Activated T-helper 1 cell treated with anti-CD3 and anti-CD28 coated beads, Interleukin-12 subunit alpha, Interleukin-12 subunit beta, Interleukin-2, Interleukin-4 antibody, amounts not matched to agents 30 ng/mL and 10 ng/mL and 1 ng/mL, durations not matched to agents 14 hours and 24 hours and 36 hours (primary cell): ENCODE results near the gene NAT10. TPM values are rescaled to one million over a fixed set of nuclear protein-coding genes. Genes with fewer than 3 reads are reported as not detected.

Experiments used
- DNase-seq: peaks from one replicate; pipeline ENCODE4 v3.0.0; 2021; ENCODE audit warnings: low spot score
- H3K27ac Mint-ChIP-seq: one replicate; pipeline ENCODE4 v1.8.0; 2021; ENCODE audit warnings: mild to moderate bottlenecking, mixed read lengths
- H3K27me3 Mint-ChIP-seq: one replicate; pipeline ENCODE4 v1.8.0; 2022; ENCODE audit warnings: mild to moderate bottlenecking, moderate library complexity, mixed read lengths; ENCODE audit not compliant: insufficient read depth
- H3K36me3 Mint-ChIP-seq: one replicate; pipeline ENCODE4 v1.8.0; 2021; ENCODE audit warnings: low read depth, mixed read lengths
- H3K4me1 Mint-ChIP-seq: one replicate; pipeline ENCODE4 v1.8.0; 2021; ENCODE audit warnings: low read depth, mixed read lengths
- H3K4me3 Mint-ChIP-seq: one replicate; pipeline ENCODE4 v1.8.0; 2021; ENCODE audit warnings: mild to moderate bottlenecking, moderate library complexity, mixed read lengths
- H3K9me3 Mint-ChIP-seq: one replicate; pipeline ENCODE4 v1.8.0; 2021; ENCODE audit warnings: mixed read lengths
- intact Hi-C: fragments of 100-400 bp; cut with micrococcal nuclease; formaldehyde crosslinking; loops from one replicate; pipeline ENCODE4 v1.15.1; 2024
- total RNA-seq: library from RNA; stranded (reverse); gene quantifications from 2 replicates; pipeline ENCODE4 v1.2.3, GENCODE V29; 2022

NAT10 gene
- total RNA-seq, 1 donor from 2014 or later, result 158 TPM

DNA sequence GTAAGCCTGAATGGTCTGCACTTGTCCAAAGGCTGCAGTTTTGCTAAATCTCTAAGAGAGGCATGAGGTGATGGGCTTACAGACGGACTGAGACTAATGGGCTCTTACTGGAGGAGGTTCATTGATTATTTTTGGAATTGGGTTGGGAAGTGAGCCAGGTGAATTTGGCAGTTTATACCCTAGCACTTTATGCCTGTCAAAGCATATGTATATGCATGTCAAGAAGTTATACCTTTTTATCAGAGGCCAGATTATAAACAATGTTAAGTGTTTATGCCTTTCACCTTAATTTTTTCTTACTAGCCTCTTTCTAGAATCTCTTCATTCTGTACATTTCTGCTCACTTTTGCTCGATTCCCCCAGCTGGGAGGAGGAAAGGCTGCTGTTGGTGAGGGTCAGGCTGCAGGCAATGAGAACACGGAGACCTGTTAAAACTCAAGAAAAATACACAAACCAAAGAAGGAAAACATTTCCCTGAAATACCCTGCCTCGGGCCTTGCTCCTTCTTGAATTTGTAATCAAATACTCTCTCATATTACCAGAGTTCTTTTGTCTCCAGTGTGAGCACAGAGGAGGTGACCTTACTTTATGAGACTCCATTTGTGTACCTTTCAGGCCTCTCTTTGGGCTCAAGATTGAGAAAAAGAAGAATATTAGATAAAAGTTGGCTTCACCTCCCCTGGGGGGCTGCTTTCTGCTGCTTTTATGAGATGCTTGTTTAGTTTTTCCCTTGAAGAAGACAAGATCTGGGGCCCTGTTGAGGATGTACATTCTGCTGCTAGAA is 19.6 kb downstream of the NAT10 start:
- DNase-seq, result no peak
- Mint-ChIP-seq H3K27ac (no peak overlapping the region), H3K27me3 (no peaks in the 10 kb centered on the region), H3K9me3 (no peaks in the 10 kb centered on the region), H3K4me1 (peaks cover 5% of the 10 kb centered on the region), H3K4me3 (no peak overlapping the region), H3K36me3 (peaks cover 54% of the 10 kb centered on the region)
- intact Hi-C loops, result no loop called here

- H3K9me3 Mint-ChIP-seq, result no peaks in the 10 kb centered on the region
- H3K4me3 Mint-ChIP-seq, result no peak overlapping the region
- H3K4me1 Mint-ChIP-seq, result no peaks in the 10 kb centered on the region
- H3K36me3 Mint-ChIP-seq, result peaks cover 47% of the 10 kb centered on the region
- DNase-seq, result no peak
- intact Hi-C loops, result no loop called here
- H3K27me3 Mint-ChIP-seq, result no peaks in the 10 kb centered on the region
- no peak overlapping the region for H3K27ac Mint-ChIP-seq
Measured at GRCh38 chr11:34126959-34127848, 21.8 kb downstream of the NAT10 start.

- DNase-seq, result no peak
- no peak overlapping the region for H3K4me3 Mint-ChIP-seq
- intact Hi-C loops, result no loop called here
- H3K9me3 Mint-ChIP-seq, result no peaks in the 10 kb centered on the region
- H3K36me3 Mint-ChIP-seq, result peaks cover 47% of the 10 kb centered on the region
- H3K27ac Mint-ChIP-seq, result no peak overlapping the region
- H3K27me3 Mint-ChIP-seq, result no peaks in the 10 kb centered on the region
- H3K4me1 Mint-ChIP-seq, result no peaks in the 10 kb centered on the region
Measured at GRCh38 chr11:34128824-34129223, 23.4 kb downstream of the NAT10 start.

DNA sequence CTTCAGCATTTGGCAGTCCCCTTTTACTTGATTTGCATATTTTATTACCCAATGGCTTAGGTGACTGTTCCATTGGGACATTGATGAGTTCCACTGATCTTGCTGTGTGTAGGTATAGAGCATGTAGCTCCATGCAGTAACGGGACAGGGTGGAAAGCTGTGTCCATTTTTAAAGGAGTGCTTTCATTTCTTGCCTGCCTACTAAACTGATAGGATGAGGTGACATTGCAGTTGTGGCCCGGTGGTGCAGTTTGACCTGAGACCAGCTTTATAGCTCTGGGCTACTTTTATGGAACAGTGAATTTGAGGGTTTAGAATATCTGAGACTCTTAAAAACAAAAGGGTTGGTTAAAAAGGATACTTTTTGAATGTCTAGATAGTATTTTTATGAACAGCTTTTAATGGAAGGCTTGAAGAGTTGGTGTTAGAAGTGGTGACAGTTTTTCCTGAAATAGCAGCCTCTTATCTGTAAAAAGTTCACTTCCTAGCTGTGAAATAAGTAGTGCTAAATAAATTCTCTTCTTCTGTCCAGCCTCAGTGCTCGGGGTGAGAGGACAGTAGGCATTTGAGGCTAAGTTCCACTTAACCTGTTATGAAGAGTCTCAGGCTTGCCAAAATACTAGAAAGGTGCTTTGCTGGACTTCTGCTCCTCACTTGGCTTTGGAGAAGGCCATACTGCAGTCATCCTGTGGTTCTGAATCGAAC is 27.0 kb downstream of the NAT10 start:
- intact Hi-C loops, result no loop called here
- no peaks in the 10 kb centered on the region for H3K27me3 Mint-ChIP-seq
- H3K36me3 Mint-ChIP-seq, result peaks cover 53% of the 10 kb centered on the region
- H3K4me3 Mint-ChIP-seq, result no peak overlapping the region
- DNase-seq, result no peak
- no peaks in the 10 kb centered on the region for H3K9me3 Mint-ChIP-seq
- peaks cover 6% of the 10 kb centered on the region for H3K4me1 Mint-ChIP-seq
- no peak overlapping the region for H3K27ac Mint-ChIP-seq

GRCh38 chr11:34134765-34135164 is 29.3 kb downstream of the NAT10 start:
- H3K4me1 Mint-ChIP-seq, result peaks cover 6% of the 10 kb centered on the region
- H3K27ac Mint-ChIP-seq, result no peak overlapping the region
- intact Hi-C loops, result no loop called here
- no peak for DNase-seq
- H3K36me3 Mint-ChIP-seq, result peaks cover 58% of the 10 kb centered on the region
- H3K4me3 Mint-ChIP-seq, result no peak overlapping the region
- no peaks in the 10 kb centered on the region for H3K27me3 Mint-ChIP-seq
- H3K9me3 Mint-ChIP-seq, result no peaks in the 10 kb centered on the region

- intact Hi-C loops, result no loop called here
- H3K36me3 Mint-ChIP-seq, result peaks cover 59% of the 10 kb centered on the region
- H3K9me3 Mint-ChIP-seq, result no peaks in the 10 kb centered on the region
- no peaks in the 10 kb centered on the region for H3K27me3 Mint-ChIP-seq
- no peak overlapping the region for H3K27ac Mint-ChIP-seq
- DNase-seq, result no peak
- no peak overlapping the region for H3K4me3 Mint-ChIP-seq
- H3K4me1 Mint-ChIP-seq, result peaks cover 6% of the 10 kb centered on the region
Measured at GRCh38 chr11:34135439-34135838, 30.0 kb downstream of the NAT10 start.

DNA sequence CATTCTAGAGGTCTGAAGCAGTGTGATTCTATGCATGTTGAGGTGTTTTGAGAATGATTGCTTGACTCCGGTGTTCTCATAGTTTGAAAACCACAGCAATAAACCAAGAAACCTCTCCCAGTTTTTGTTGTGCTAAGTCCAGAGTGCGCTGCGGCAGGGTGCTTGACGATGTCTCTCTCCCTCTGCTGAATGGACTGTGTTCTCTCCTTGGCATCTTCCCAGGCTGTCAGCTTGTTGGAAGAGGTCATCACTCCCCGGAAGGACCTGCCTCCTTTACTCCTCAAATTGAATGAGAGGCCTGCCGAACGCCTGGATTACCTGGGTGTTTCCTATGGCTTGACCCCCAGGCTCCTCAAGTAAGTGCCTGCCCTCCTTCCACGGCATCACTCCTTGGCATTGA is 31.0 kb downstream of the NAT10 start:
- intact Hi-C loops, result no loop called here
- H3K4me3 Mint-ChIP-seq, result no peak overlapping the region
- H3K9me3 Mint-ChIP-seq, result no peaks in the 10 kb centered on the region
- no peak for DNase-seq
- H3K4me1 Mint-ChIP-seq, result peaks cover 6% of the 10 kb centered on the region
- no peaks in the 10 kb centered on the region for H3K27me3 Mint-ChIP-seq
- H3K27ac Mint-ChIP-seq, result no peak overlapping the region
- H3K36me3 Mint-ChIP-seq, result peaks cover 61% of the 10 kb centered on the region

GRCh38 chr11:34139346-34139745 is 33.9 kb downstream of the NAT10 start:
- Mint-ChIP-seq H3K36me3 (peaks cover 60% of the 10 kb centered on the region), H3K27me3 (no peaks in the 10 kb centered on the region), H3K4me1 (peaks cover 6% of the 10 kb centered on the region), H3K4me3 (no peak overlapping the region), H3K9me3 (no peaks in the 10 kb centered on the region), H3K27ac (no peak overlapping the region)
- no peak for DNase-seq
- intact Hi-C loops, result no loop called here

GRCh38 chr11:34140149-34140548 is 34.7 kb downstream of the NAT10 start:
- Mint-ChIP-seq H3K36me3 (peaks cover 58% of the 10 kb centered on the region), H3K4me3 (no peak overlapping the region), H3K4me1 (peaks cover 6% of the 10 kb centered on the region), H3K9me3 (no peaks in the 10 kb centered on the region), H3K27ac (no peak overlapping the region), H3K27me3 (no peaks in the 10 kb centered on the region)
- DNase-seq, result no peak
- intact Hi-C loops, result no loop called here

DNA sequence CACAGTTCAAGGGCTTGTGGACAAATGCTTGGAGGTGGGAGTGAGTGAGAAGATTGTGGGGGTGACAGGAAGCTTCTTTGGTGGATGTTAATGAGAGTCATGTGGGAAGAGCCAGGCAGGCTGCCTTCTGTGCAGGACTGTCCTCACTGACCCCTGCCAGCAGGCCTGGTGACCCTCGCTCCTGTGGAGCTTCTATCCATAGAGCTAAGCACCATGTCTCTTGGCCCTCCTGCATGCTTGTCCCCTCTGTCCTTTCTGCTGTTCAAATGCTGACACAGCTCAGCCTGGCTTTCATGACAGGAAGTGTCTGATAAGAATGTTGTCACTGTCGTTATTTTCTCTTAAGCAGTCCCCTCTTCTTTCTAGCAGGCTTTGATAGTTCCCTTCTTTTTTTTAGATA is 37.6 kb downstream of the NAT10 start:
- Mint-ChIP-seq H3K4me1 (no peaks in the 10 kb centered on the region), H3K9me3 (no peaks in the 10 kb centered on the region), H3K36me3 (peaks cover 52% of the 10 kb centered on the region), H3K27ac (no peak overlapping the region), H3K27me3 (no peaks in the 10 kb centered on the region), H3K4me3 (no peak overlapping the region)
- no peak for DNase-seq
- intact Hi-C loops, result no loop called here

GRCh38 chr11:34145073-34145472 is 39.6 kb downstream of the NAT10 start:
- H3K27ac Mint-ChIP-seq, result no peak overlapping the region
- H3K36me3 Mint-ChIP-seq, result peaks cover 46% of the 10 kb centered on the region
- no peak for DNase-seq
- H3K4me3 Mint-ChIP-seq, result no peak overlapping the region
- no peaks in the 10 kb centered on the region for H3K4me1 Mint-ChIP-seq
- intact Hi-C loops, result no loop called here
- no peaks in the 10 kb centered on the region for H3K27me3 Mint-ChIP-seq
- no peaks in the 10 kb centered on the region for H3K9me3 Mint-ChIP-seq

GRCh38 chr11:34145847-34146381 is 40.5 kb downstream of the NAT10 start:
- Mint-ChIP-seq H3K9me3 (no peaks in the 10 kb centered on the region), H3K27me3 (no peaks in the 10 kb centered on the region), H3K4me1 (no peaks in the 10 kb centered on the region), H3K4me3 (no peak overlapping the region), H3K27ac (no peak overlapping the region), H3K36me3 (peaks cover 45% of the 10 kb centered on the region)
- no peak for DNase-seq
- intact Hi-C loops, result no loop called here
